Esophagus mucosa (tissue), 1 donor: Measurements from ENCODE around the gene SYNGR1. TPM values are rescaled to one million over a fixed set of nuclear protein-coding genes. Genes with fewer than 3 reads are reported as not detected.

ENCODE experiments used
- ATAC-seq: fragments of 200-7000 bp; cut with Tn5 transposase; one replicate; pipeline ENCODE4 v1.9.1; 2020
- total RNA-seq: library from RNA; stranded (reverse); gene quantifications from one replicate; pipeline ENCODE4 v1.2.4, GENCODE V29; 2023
- donor health status: DM: yes; HTN: yes; CAD: no.

The SYNGR1 gene
- total RNA-seq, 1 donor from 2014 or later: 23.0 TPM

DNA sequence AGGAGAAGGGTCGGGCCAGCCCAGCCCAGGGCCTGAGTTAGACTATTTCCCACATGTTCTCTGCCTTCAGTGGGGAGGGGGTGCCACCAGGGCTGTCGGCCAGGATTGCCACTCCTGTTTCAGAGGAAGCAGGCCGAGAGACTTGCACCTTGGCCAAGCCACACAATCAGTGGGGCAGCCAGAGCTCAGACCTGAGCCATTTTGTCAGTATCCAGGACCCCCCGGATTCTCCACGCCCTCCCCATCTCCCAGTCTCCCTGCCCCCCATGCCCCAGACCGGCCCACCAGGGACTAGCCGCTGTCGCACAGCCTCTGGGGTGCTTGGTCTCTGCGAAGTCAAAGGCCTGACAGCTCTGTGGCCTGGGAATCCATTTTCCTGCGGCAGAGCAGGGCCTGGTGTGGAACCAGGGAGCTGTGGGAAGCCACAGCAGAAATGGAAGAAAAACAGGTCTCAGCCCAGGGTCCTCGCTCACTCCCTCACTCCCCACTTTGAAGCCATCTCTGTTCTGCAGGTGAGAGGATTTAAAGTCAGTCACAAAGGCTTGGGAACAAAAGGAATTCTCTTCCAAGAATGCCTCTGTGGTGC, 81.5 kb downstream of the SYNGR1 start:
- ATAC-seq: no peak

DNA sequence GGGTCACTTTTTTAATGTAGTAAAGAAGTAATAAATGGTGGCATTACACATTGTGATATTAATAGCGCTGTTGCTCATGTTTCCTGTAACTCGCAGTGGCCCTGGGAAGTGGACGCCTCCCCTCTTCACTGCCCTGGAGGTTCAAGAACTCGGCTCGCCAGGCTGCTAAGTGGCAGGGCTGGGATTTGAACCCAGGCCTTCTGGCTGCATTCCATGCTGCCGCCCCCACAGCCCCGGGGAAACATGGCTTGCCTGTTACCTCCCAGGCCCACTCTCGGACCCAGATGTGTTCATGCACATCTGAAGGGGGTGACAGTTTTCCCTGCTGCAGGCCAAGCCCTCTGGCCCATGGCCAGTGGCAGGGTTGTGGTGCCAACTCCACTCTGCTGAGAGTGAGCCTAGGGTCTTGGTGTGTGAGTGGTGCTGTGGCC, 82.0 kb downstream of the SYNGR1 start:
- ATAC-seq: no peak

DNA sequence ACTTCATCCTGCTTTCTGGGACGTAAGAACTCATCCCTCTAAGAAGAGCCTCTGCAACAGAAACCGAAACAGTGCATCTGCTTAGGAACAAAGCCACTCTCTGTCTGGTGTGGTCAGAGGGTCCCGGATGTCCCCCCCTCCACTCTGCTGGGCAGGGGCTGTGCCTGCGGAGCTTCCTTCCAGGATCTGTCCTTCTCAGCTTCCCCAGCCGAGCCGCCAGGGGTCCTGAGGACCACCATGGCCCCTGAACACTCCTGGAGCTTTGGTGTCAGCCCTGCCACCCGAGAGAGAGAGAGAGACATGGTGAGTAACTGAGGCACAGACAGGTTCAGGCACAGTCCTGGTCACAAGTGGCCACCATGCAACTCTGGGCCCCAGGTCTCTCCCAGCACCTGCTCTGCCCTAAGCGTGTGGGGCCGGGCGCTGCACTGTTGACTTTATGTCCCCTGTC, 82.6 kb downstream of the SYNGR1 start:
- ATAC-seq: no peak

DNA sequence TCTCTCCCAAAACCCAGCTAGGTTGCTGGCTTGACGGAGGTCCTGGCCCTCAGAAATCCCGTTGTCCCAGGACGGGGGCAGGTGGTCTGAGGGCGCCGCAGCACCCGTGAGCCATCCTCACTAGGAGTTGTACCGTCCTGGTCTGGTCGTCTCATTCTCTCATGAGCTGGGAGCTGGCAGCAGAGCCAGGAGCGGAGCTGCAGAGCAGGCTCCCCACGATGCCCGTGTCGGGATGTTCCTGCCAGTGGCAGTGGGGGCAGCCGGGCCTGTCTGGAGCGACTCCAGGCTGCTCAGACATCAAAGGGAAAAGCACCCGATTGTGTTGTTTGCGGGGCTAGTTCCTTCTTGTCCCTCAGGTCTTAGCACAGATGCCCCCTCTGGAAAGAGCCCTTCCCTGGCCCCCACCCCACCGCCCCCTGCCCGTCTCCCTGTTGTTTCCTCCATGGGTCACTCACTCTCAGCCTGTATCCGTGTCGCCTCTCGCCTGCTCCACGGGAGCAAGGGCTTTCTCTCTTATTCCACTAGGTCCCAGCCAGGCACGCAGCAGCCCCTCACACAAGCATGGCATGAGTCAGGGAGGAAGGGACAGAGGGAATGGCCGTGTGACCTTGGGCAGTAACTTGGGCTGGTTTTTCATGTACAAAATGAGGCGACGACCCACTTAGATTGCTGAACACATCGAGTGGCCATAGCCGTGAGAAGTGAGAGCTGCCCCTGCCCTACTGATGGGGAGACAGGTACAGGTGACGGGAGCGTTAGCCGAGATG, 83.9 kb downstream of the SYNGR1 start:
- ATAC-seq: no peak

DNA sequence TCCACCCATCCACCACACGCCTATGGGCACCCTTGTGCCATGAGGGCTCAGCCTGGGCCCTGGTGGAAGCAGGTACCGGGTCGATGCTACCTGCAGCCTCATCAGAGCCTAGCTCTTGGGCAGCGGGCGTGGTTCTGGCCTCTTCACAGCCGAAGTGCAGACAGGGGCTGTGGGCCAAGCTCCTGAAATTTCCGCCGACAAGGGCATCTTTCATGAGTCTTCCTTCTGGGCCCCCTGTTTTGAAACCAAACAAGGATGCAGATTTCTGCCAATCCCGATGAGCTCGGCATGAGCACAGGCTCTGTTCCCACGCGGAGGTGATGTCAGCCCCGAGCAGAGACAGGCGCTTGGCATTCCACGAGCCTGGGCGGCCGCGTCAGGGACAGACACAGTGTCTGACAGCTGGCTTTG, 84.5 kb downstream of the SYNGR1 start:
- no peak for ATAC-seq

DNA sequence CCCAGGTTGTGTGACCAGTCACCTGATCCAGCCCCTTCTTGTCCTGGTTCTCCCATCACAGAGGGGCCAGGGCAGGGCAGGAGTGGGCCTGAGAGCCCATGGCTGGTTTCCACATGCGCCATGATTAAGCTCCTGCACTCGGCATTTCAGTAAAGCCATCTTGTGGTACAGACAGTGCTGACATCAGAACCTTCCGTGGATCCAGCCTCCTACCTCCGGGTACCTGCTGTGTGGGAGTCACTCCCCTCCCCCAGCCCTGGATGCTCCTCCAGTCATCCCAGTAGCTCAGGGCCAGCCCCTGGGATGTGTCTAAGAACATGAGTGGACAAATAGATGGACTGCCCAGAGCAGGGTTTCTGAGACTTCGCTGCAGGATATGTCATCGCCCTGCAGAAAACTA, 84.9 kb downstream of the SYNGR1 start:
- ATAC-seq: no peak

Other genes starting within 250 kb of the SYNGR1 start
- gene CBX7, start 197.3 kb upstream of the SYNGR1 start, total RNA-seq: 4.5 TPM
- gene PDGFB, start 105.0 kb upstream of the SYNGR1 start, total RNA-seq: 0.96 TPM
- gene RPL3, start 30.4 kb upstream of the SYNGR1 start, total RNA-seq: 1,774 TPM
- 10.9 TPM for gene TAB1, start 49.8 kb downstream of the SYNGR1 start, total RNA-seq
- gene MGAT3, start 107.0 kb downstream of the SYNGR1 start, total RNA-seq: 0.44 TPM
- gene MIEF1, start 152.3 kb downstream of the SYNGR1 start, total RNA-seq: 16.7 TPM
- 375 TPM for gene ATF4, start 170.6 kb downstream of the SYNGR1 start, total RNA-seq
- gene RPS19BP1, start 182.8 kb downstream of the SYNGR1 start, total RNA-seq: 40.7 TPM
- gene CACNA1I, start 220.8 kb downstream of the SYNGR1 start, total RNA-seq: 0.08 TPM